Transverse colon (tissue), 4 donors: Measurements from ENCODE around the gene ONECUT3. TPM values are rescaled to one million over a fixed set of nuclear protein-coding genes. Genes with fewer than 3 reads are reported as not detected.

ENCODE experiments used
- DNase-seq: peaks from one replicate; pipeline ENCODE4 v3.0.0-alpha.2; 2019
- H3K27ac ChIP-seq, 4 donors: fragments of 200-600 bp; sonication (generic); 2 replicates each; pipeline ENCODE4 v1.5.1; 2016 to 2018; ENCODE audit warnings: inconsistent platforms in 4 of 4
- H3K27me3 ChIP-seq: fragments of 200-600 bp; sonication (generic); 2 replicates; pipeline ENCODE4 v1.5.1; 2017; ENCODE audit warnings: inconsistent platforms
- H3K36me3 ChIP-seq, 4 donors: fragments of 200-600 bp; sonication (generic); 2 replicates each; pipeline ENCODE4 v1.5.1; 2017 to 2019; ENCODE audit warnings: inconsistent platforms in 4 of 4
- H3K4me1 ChIP-seq, 4 donors: fragments of 200-600 bp; sonication (generic); 2 replicates each; pipeline ENCODE4 v1.5.1; 2017 to 2020; ENCODE audit warnings: inconsistent platforms in 4 of 4
- H3K4me3 ChIP-seq, 4 donors: fragments of 200-600 bp; sonication (generic); 1 replicate in 1 of 4; 2 replicates in 3 of 4; pipeline versions ENCODE4 v1.5.1 to v1.6.1; 2017 to 2019; ENCODE audit warnings: inconsistent platforms in 4 of 4
- H3K9me3 ChIP-seq, 2 donors: fragments of 200-600 bp; sonication (generic); 2 replicates each; pipeline ENCODE4 v1.5.1; 2017 to 2019; ENCODE audit warnings: inconsistent platforms in 2 of 2
- EP300 ChIP-seq: sonication (generic); formaldehyde crosslinking; IDR thresholded peaks from one replicate; pipeline ENCODE4 v1.6.1; 2017; ENCODE audit warnings: antibody characterized with exemption, low read depth
- POLR2A ChIP-seq: fragments of 450-650 bp; IDR thresholded peaks from one replicate; pipeline ENCODE4 v1.6.1; 2016; ENCODE audit warnings: antibody characterized with exemption, mild to moderate bottlenecking, moderate library complexity
- POLR2AphosphoS5 ChIP-seq, 3 donors: sonication (generic); formaldehyde crosslinking; IDR thresholded peaks; one replicate each; pipeline ENCODE4 v1.6.1; 2016; ENCODE audit warnings: antibody characterized with exemption in 3 of 3
- WGBS, 2 donors: methylation state at CpG; one replicate each; pipeline ENCODE4 v1.1.5; 2018; ENCODE audit warnings: low coverage in 1 of 2; 5-methylcytosine and 5-hydroxymethylcytosine counted together
- in situ Hi-C, 4 donors: fragments of 200-750 bp; cut with MboI; loops; one replicate each; pipeline versions ENCODE4 v1.15.0 to v1.15.1; 2017; ENCODE audit warnings: low sequenced_read_pairs in 3 of 4, low pct_ligation_motif_present in 1 of 4, low pct_unique_long_range_greater_than_20kb in 1 of 4
- intact Hi-C: fragments of 100-400 bp; cut with DNase I; formaldehyde crosslinking; loops from one replicate; pipeline ENCODE4 v1.15.1; 2023; ENCODE audit warnings: low total_unique reads
- total RNA-seq, 4 donors: library from RNA; depleted of rRNA; stranded (reverse); fragments of >200 nt; gene quantifications; one replicate each; pipeline ENCODE4 v1.1.0, GENCODE V29; 2016
- TF ChIP-seq, protein P1 (sequence below), 5 experiments: fragments of 200-600 bp in 3 of 5; fragments of 450-650 bp in 2 of 5; sonication (generic) in 3 of 5; IDR thresholded peaks; 1 replicate in 2 of 5; 2 replicates in 3 of 5; pipeline ENCODE4 v1.5.1; 2016 to 2017; ENCODE audit warnings: antibody characterized with exemption in 5 of 5, inconsistent platforms in 3 of 5, mild to moderate bottlenecking in 2 of 5, moderate library complexity in 1 of 5

ONECUT3 gene
- total RNA-seq, 4 donors from 2014 or later, result not detected

DNA sequence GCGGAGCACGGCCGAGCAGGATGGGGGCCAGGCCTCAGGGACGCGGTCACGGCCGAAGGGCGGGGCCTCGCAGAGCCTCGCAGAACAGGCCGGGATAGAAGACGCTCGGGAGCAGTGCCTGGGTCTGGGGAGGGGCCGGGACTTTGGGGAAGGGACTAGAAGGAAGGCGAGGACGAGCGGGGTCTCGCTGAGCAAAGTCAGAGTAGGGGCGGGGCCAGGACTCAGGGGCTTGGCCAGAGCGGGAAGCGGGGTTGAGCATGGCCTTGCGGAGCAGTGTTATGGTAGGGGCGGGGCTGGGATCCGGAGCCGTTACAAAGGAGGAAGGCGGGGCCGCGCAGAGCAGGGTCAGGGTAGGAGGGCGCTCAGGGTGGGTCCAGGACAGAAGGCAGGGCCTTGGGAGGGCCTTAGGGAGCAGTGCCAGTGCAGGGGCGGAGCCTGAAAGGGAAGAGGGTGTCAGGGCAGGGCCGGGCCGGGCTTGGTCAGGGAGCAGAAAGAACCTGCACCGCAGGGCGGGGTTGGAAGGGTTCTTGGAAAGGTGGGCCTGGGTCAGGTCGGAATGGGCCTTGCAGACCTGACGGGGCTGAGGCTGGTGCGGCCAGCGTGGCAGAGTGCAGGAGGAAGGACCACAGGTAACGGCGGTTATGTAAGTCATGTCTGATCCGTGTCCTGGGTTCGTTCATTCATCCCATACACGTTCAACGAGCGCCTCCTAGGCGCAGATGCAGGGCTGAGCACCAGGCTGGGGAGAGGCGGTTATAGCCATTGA is 59.3 kb downstream of the ONECUT3 start:
- DNase-seq, result peak; percentile 97
- Histone ChIP-seq H3K27me3 (no peaks in the 10 kb centered on the region), H3K4me3 (peak overlapping the region; percentile 13 to 65 (median 46)), H3K9me3 (no peaks in the 10 kb centered on the region), H3K36me3 (peaks cover 0 to 17% (median 7%) of the 10 kb centered on the region in 4 donors), H3K27ac (peak overlapping the region; percentile 60 to 86 (median 76)), H3K4me1 (peaks cover 11 to 21% (median 16%) of the 10 kb centered on the region in 4 donors)
- WGBS, 2 donors, result 0% methylated on average over 11 to 40 of the region's 47 CpGs
- intact Hi-C loops (no loop called here), in situ Hi-C loops (loop anchor here in 1 of 4 donors (25.0 kb wide), 1 partner anchor 275 kb away; no protein-coding TSS in a partner anchor)
- TF ChIP-seq, protein P1, sequence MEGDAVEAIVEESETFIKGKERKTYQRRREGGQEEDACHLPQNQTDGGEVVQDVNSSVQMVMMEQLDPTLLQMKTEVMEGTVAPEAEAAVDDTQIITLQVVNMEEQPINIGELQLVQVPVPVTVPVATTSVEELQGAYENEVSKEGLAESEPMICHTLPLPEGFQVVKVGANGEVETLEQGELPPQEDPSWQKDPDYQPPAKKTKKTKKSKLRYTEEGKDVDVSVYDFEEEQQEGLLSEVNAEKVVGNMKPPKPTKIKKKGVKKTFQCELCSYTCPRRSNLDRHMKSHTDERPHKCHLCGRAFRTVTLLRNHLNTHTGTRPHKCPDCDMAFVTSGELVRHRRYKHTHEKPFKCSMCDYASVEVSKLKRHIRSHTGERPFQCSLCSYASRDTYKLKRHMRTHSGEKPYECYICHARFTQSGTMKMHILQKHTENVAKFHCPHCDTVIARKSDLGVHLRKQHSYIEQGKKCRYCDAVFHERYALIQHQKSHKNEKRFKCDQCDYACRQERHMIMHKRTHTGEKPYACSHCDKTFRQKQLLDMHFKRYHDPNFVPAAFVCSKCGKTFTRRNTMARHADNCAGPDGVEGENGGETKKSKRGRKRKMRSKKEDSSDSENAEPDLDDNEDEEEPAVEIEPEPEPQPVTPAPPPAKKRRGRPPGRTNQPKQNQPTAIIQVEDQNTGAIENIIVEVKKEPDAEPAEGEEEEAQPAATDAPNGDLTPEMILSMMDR (IDR thresholded peaks at IDR 0.05), result peak; percentile 44 to 67 (median 50)
- TF ChIP-seq POLR2A (peak; percentile 57), EP300 (no peak), POLR2AphosphoS5 (IDR thresholded peaks at IDR 0.05) (peak in 2 of 3 donors; percentile 8 to 23)

DNA sequence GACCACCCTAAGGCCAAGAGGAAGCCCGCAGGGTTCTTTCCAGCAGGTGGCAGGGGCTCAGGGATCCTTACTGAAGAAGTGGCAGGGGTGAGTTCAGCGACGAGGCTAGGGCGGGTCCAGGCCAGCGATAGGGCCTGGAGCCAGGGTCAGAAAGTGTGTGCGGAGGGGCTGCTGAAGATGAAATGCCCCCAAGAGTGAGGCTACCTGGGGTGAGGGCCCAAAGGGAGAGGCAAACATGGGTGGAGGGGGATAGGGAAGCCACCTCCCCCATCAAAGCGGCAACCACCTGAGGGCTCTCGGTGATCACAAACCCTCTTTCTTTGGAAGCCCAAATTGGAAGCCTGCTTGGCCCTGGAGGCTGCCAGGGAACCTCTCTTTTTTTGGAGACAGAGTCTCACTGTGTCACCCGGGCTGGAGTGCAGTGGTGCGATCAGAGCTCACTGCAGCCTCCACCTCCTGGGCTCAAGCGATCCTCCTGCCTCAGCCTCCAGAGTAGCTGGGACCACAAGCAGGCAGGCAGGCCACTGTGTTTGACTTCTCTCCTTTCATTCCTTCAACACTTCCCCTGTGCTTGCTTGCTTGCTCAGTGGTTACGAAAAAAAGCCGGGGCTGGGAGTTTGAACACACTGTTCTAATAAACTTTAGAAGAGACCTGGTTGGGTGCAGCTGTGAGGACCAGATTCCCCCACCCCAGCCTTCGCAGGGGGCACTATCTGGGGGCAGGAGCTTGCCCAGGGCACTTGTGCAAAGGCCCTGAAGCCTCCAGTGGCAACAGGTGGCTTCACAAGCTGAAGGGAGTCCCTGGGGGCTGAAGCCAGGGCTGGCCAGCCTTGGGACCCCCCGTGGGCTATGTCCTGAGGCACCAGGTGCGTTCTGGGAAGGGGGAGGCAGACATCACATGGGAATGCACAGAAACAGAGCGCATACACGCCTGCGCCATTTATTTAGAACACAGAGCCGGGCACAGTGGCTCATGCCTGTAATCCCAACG is 60.2 kb downstream of the ONECUT3 start:
- DNase-seq, result no peak
- WGBS, 2 donors, result 63% methylated on average over 21 of the region's 21 CpGs; no CpG with 5 or more reads in 1 of the 2 donors
- in situ Hi-C loops (loop anchor here in 1 of 4 donors (25.0 kb wide), 1 partner anchor 276 kb away; no protein-coding TSS in a partner anchor), intact Hi-C loops (no loop called here)
- H3K4me1 ChIP-seq, result peaks cover 11 to 21% (median 16%) of the 10 kb centered on the region in 4 donors
- H3K36me3 ChIP-seq, result peaks cover 0 to 26% (median 14%) of the 10 kb centered on the region in 4 donors
- H3K27ac ChIP-seq, result peak overlapping the region; percentile 60 to 86 (median 76)
- H3K9me3 ChIP-seq, result no peaks in the 10 kb centered on the region
- no peaks in the 10 kb centered on the region for H3K27me3 ChIP-seq
- TF ChIP-seq, protein P1 (IDR thresholded peaks at IDR 0.05), result no peak
- TF ChIP-seq POLR2A (no peak), EP300 (no peak), POLR2AphosphoS5 (IDR thresholded peaks at IDR 0.05) (no peak)
- H3K4me3 ChIP-seq, result peak overlapping the region in 3 of 4 donors; percentile 42 to 65 (median 49)

DNA sequence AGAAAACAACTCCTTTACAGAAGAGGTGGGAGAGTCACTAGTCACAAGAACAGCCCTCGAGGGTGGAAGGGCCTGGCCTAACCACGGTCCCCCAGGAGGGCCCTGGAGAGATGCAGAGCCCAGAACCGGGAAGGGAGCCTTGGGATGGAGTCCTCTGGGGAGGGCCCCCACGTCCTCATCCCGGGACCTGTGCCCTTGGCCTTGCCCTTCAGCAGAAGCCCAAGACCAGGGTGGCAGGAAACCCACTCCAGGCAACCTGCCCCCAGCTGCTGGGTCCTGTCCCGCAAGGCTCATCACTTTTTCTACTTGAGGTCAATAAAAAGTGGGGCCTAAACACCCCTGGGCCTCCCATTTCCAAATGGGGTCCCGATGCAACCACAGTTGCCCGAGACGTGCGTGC is 61.1 kb downstream of the ONECUT3 start:
- H3K36me3 ChIP-seq, result peaks cover 0 to 34% (median 19%) of the 10 kb centered on the region in 4 donors
- H3K9me3 ChIP-seq, result no peaks in the 10 kb centered on the region
- H3K4me1 ChIP-seq, result peaks cover 11 to 21% (median 16%) of the 10 kb centered on the region in 4 donors
- H3K4me3 ChIP-seq, result no peak overlapping the region
- DNase-seq, result no peak
- no peak for TF ChIP-seq POLR2AphosphoS5 (IDR thresholded peaks at IDR 0.05)
- no peak for TF ChIP-seq EP300
- no peak for TF ChIP-seq POLR2A
- TF ChIP-seq, protein P1 (IDR thresholded peaks at IDR 0.05), result no peak
- 77% methylated on average over 10 of the region's 10 CpGs; no CpG with 5 or more reads in 1 of the 2 donors for WGBS, 2 donors
- no peaks in the 10 kb centered on the region for H3K27me3 ChIP-seq
- in situ Hi-C loops (loop anchor here in 1 of 4 donors (25.0 kb wide), 1 partner anchor 277 kb away; no protein-coding TSS in a partner anchor), intact Hi-C loops (no loop called here)
- no peak overlapping the region for H3K27ac ChIP-seq
